Stomach (tissue), 9 donors: ENCODE results near the gene HEPACAM2. TPM values are rescaled to one million over a fixed set of nuclear protein-coding genes. Genes with fewer than 3 reads are reported as not detected.

ENCODE experiments used
- DNase-seq, 2 donors: peaks; one replicate each; pipeline versions ENCODE4 v3.0.0 to v3.0.0-alpha.2; 2013 to 2019
- H3K27ac ChIP-seq, 5 donors: fragments of 200-600 bp in 4 of 5; sonication (generic) in 4 of 5; one replicate each; pipeline ENCODE4 v1.5.1; 2013 to 2019; ENCODE audit warnings: mild to moderate bottlenecking in 1 of 5, moderate library complexity in 1 of 5
- H3K27me3 ChIP-seq, 3 donors: fragments of 200-600 bp; sonication (generic); one replicate each; pipeline ENCODE4 v1.5.1; 2017 to 2019; ENCODE audit warnings: mixed run types in 1 of 3
- H3K36me3 ChIP-seq, 4 donors: fragments of 200-600 bp; sonication (generic); 1 replicate in 3 of 4; 2 replicates in 1 of 4; pipeline ENCODE4 v1.5.1; 2016 to 2019
- H3K4me1 ChIP-seq, 4 donors: fragments of 200-600 bp; sonication (generic); one replicate each; pipeline ENCODE4 v1.5.1; 2016 to 2019
- H3K4me3 ChIP-seq, 4 donors: fragments of 200-600 bp; sonication (generic) in 3 of 4; one replicate each; pipeline ENCODE4 v1.5.1; 2016 to 2019; ENCODE audit warnings: mild to moderate bottlenecking in 1 of 4
- H3K9me3 ChIP-seq, 4 donors: fragments of 200-600 bp; sonication (generic); one replicate each; pipeline ENCODE4 v1.5.1; 2016 to 2019
- CTCF ChIP-seq, 7 experiments: fragments of 450-650 bp in 4 of 7; fragments of 200-600 bp in 3 of 7; sonication (generic) in 3 of 7; IDR thresholded peaks; one replicate each; pipeline ENCODE4 v1.5.1; 2016 to 2019; ENCODE audit warnings: antibody characterized with exemption in 7 of 7, control low read depth in 2 of 7, mild to moderate bottlenecking in 1 of 7
- EP300 ChIP-seq: sonication (generic); formaldehyde crosslinking; IDR thresholded peaks from one replicate; pipeline ENCODE4 v1.6.1; 2017; ENCODE audit warnings: antibody characterized with exemption
- POLR2A ChIP-seq, 4 donors: fragments of 450-650 bp; IDR thresholded peaks; one replicate each; pipeline ENCODE4 v1.6.1; 2016; ENCODE audit warnings: antibody characterized with exemption in 4 of 4, control low read depth in 2 of 4, mild to moderate bottlenecking in 1 of 4, moderate library complexity in 1 of 4
- POLR2AphosphoS5 ChIP-seq, 3 donors: sonication (generic); formaldehyde crosslinking; IDR thresholded peaks; one replicate each; pipeline ENCODE4 v1.6.1; 2016; ENCODE audit warnings: antibody characterized with exemption in 3 of 3
- WGBS, 5 donors: extraction: QIAGEN DNeasy Blood & Tissue Kit in 3 of 5; methylation state at CpG; one replicate each; pipeline versions ENCODE4 v1.1.5 to v1.1.7; 2013 to 2018; 5-methylcytosine and 5-hydroxymethylcytosine counted together
- intact Hi-C: fragments of 100-400 bp; cut with DNase I; formaldehyde crosslinking; loops from one replicate; pipeline ENCODE4 v1.15.1; 2023; ENCODE audit warnings: low total_unique reads
- polyA plus RNA-seq, 3 donors: library from polyadenylated mRNA; stranded (reverse); fragments of 200-250 nt; gene quantifications; one replicate each; pipeline ENCODE4 v1.2.3, GENCODE V29; 2013
- total RNA-seq, 5 donors: library from RNA; depleted of rRNA; stranded (reverse); fragments of >200 nt; gene quantifications; one replicate each; pipeline versions ENCODE4 v1.1.0 to v1.2.3, GENCODE V29; 2014 to 2016
- donor health status: healthy with polysubstance abuse.
- donor health status: Bipolar disorder and iron deficiency.
- donor health status: healthy.

Gene HEPACAM2
- total and polyA plus RNA-seq, 8 donors: 0.83 to 6.4 (median 2.3) TPM; not detected in 1

- H3K4me1 ChIP-seq: no peaks in the 10 kb centered on the region
- TF ChIP-seq EP300: no peak
- TF ChIP-seq POLR2AphosphoS5 (IDR thresholded peaks at IDR 0.05): no peak
- no peak for TF ChIP-seq CTCF (IDR thresholded peaks at IDR 0.05)
- TF ChIP-seq POLR2A (IDR thresholded peaks at IDR 0.05): no peak
- H3K27ac ChIP-seq: no peak overlapping the region
- no peaks in the 10 kb centered on the region for H3K36me3 ChIP-seq
- H3K4me3 ChIP-seq: no peak overlapping the region
- H3K9me3 ChIP-seq: no peaks in the 10 kb centered on the region
- WGBS, 5 donors: 9 to 21% (median 13%) methylated on average over 3 of the region's 3 CpGs
- DNase-seq: peak in 1 of 2 donors; percentile 28
- H3K27me3 ChIP-seq: no peaks in the 10 kb centered on the region
- intact Hi-C loops: no loop called here
Observed at GRCh38 chr7:93178213-93178612, 48.1 kb downstream of the HEPACAM2 start.

- Histone ChIP-seq H3K4me3 (no peak overlapping the region), H3K27ac (no peak overlapping the region), H3K36me3 (no peaks in the 10 kb centered on the region), H3K9me3 (peaks cover 0 to 4% (median 3%) of the 10 kb centered on the region in 4 donors), H3K4me1 (no peaks in the 10 kb centered on the region), H3K27me3 (no peaks in the 10 kb centered on the region)
- 57 to 64% (median 57%) methylated on average over 2 of the region's 2 CpGs for WGBS, 5 donors
- TF ChIP-seq CTCF (IDR thresholded peaks at IDR 0.05): no peak
- TF ChIP-seq EP300: no peak
- no peak for TF ChIP-seq POLR2A (IDR thresholded peaks at IDR 0.05)
- no peak for TF ChIP-seq POLR2AphosphoS5 (IDR thresholded peaks at IDR 0.05)
- intact Hi-C loops: no loop called here
- DNase-seq: no peak
Observed at GRCh38 chr7:93176992-93177580, 49.2 kb downstream of the HEPACAM2 start.

GRCh38 chr7:93175219-93175618 is 51.0 kb downstream of the HEPACAM2 start:
- intact Hi-C loops: no loop called here
- no peak overlapping the region for H3K4me3 ChIP-seq
- no peak for TF ChIP-seq CTCF (IDR thresholded peaks at IDR 0.05)
- H3K4me1 ChIP-seq: no peaks in the 10 kb centered on the region
- H3K36me3 ChIP-seq: no peaks in the 10 kb centered on the region
- H3K9me3 ChIP-seq: peaks cover 0 to 23% (median 18%) of the 10 kb centered on the region in 4 donors
- WGBS, 5 donors: 91 to 97% (median 94%) methylated on average over 2 of the region's 2 CpGs
- H3K27me3 ChIP-seq: no peaks in the 10 kb centered on the region
- H3K27ac ChIP-seq: no peak overlapping the region
- no peak for DNase-seq

- Histone ChIP-seq H3K9me3 (peaks cover 0 to 34% (median 22%) of the 10 kb centered on the region in 4 donors), H3K27me3 (no peaks in the 10 kb centered on the region), H3K4me3 (no peak overlapping the region), H3K36me3 (no peaks in the 10 kb centered on the region), H3K27ac (no peak overlapping the region), H3K4me1 (no peaks in the 10 kb centered on the region)
- 62 to 80% (median 71%) methylated on average over 2 of the region's 2 CpGs for WGBS, 5 donors
- intact Hi-C loops: no loop called here
- TF ChIP-seq EP300 (no peak), POLR2A (IDR thresholded peaks at IDR 0.05) (no peak), POLR2AphosphoS5 (IDR thresholded peaks at IDR 0.05) (no peak), CTCF (IDR thresholded peaks at IDR 0.05) (no peak)
- DNase-seq: no peak
Observed at GRCh38 chr7:93172683-93173082, 53.6 kb downstream of the HEPACAM2 start.
